Neural cell (in vitro differentiated cells): ENCODE data around the gene VPS72.

Experiments
- CTCF ChIP-seq: fragments of 450-650 bp; IDR thresholded peaks from 2 replicates; pipeline ENCODE4 v1.5.1; 2014; ENCODE audit warnings: antibody characterized with exemption, mild to moderate bottlenecking, moderate library complexity; ENCODE audit not compliant: poor library complexity, severe bottlenecking
- EP300 ChIP-seq: fragments of 450-650 bp; conservative IDR thresholded peaks from 2 replicates; pipeline ENCODE4 v1.6.1; 2014; ENCODE audit warnings: antibody characterized with exemption, mild to moderate bottlenecking, moderate library complexity; ENCODE audit not compliant: poor library complexity, severe bottlenecking
- EZH2 ChIP-seq: fragments of 200-600, 300-800 bp; shearing (Covaris generic), sonication (generic); IDR thresholded peaks from 2 replicates; pipeline ENCODE4 v1.6.1; 2014; ENCODE audit warnings: antibody characterized with exemption, low read length, borderline replicate concordance, mild to moderate bottlenecking; ENCODE audit not compliant: insufficient read depth, poor library complexity, severe bottlenecking
- POLR2AphosphoS5 ChIP-seq: IDR thresholded peaks from 2 replicates; pipeline ENCODE4 v1.6.1; 2012
- SMC3 ChIP-seq: fragments of 450-650 bp; conservative IDR thresholded peaks from 2 replicates; pipeline ENCODE4 v1.6.1; 2014; ENCODE audit warnings: antibody characterized with exemption, mild to moderate bottlenecking, moderate library complexity; ENCODE audit not compliant: poor library complexity

- no peak for TF ChIP-seq POLR2AphosphoS5
- TF ChIP-seq CTCF = no peak
- no peak for TF ChIP-seq EZH2
- no peak for TF ChIP-seq SMC3
- TF ChIP-seq EP300 = no peak
Measured at GRCh38 chr1:151211972-151212705, 22.1 kb upstream of the VPS72 start.
